Neural progenitor cell (in vitro differentiated cells): ENCODE data around the gene PACS1. TPM values are rescaled to one million over a fixed set of nuclear protein-coding genes. Genes with fewer than 3 reads are reported as not detected.

Experiments
- DNase-seq: peaks from one replicate; pipeline ENCODE4 v3.0.0-alpha.2; 2016; ENCODE audit warnings: low spot score
- H2AFZ ChIP-seq: fragments of 200-600 bp; sonication (generic); replicated peaks from 2 replicates; pipeline ENCODE4 v1.6.1; 2016; ENCODE audit warnings: antibody characterized with exemption
- H3F3A ChIP-seq: fragments of 200-600 bp; sonication (generic); 2 replicates; pipeline ENCODE4 v1.6.1; 2016; ENCODE audit warnings: antibody characterized with exemption, low read depth
- H3K27ac ChIP-seq: fragments of 200-600 bp; sonication (generic); 2 replicates; pipeline ENCODE4 v1.5.1; 2016; ENCODE audit warnings: mild to moderate bottlenecking
- H3K27me3 ChIP-seq: fragments of 200-600 bp; sonication (generic); 2 replicates; pipeline ENCODE4 v1.6.1; 2016; ENCODE audit warnings: mild to moderate bottlenecking, moderate library complexity
- H3K36me3 ChIP-seq: fragments of 200-600 bp; sonication (generic); 2 replicates; pipeline ENCODE4 v1.5.1; 2016
- H3K4me1 ChIP-seq: fragments of 200-600 bp; sonication (generic); 2 replicates; pipeline ENCODE4 v1.6.1; 2016; ENCODE audit warnings: mixed run types
- H3K4me2 ChIP-seq: fragments of 200-600 bp; sonication (generic); 2 replicates; pipeline ENCODE4 v1.6.1; 2016
- H3K4me3 ChIP-seq: fragments of 200-600 bp; sonication (generic); 2 replicates; pipeline ENCODE4 v1.5.1; 2016
- H3K79me2 ChIP-seq: fragments of 200-600 bp; sonication (generic); 2 replicates; pipeline ENCODE4 v1.6.1; 2016; ENCODE audit warnings: low read depth
- H3K9ac ChIP-seq: fragments of 200-600 bp; sonication (generic); 2 replicates; pipeline ENCODE4 v1.6.1; 2016
- H3K9me3 ChIP-seq: fragments of 200-600 bp; sonication (generic); 2 replicates; pipeline ENCODE4 v1.5.1; 2016; ENCODE audit warnings: low read depth
- H4K20me1 ChIP-seq: fragments of 200-600 bp; sonication (generic); 2 replicates; pipeline ENCODE4 v1.6.1; 2016; ENCODE audit warnings: low read depth
- H3K27ac Mint-ChIP-seq: 3 replicates; pipeline ENCODE4 v1.8.0; 2021; ENCODE audit warnings: mixed read lengths
- H3K27me3 Mint-ChIP-seq: 2 replicates; pipeline ENCODE4 v1.8.0; 2022; ENCODE audit warnings: low read depth, mild to moderate bottlenecking, inconsistent platforms, moderate library complexity, mixed read lengths; ENCODE audit not compliant: insufficient read depth
- H3K36me3 Mint-ChIP-seq: 3 replicates; pipeline ENCODE4 v1.8.0; 2021; ENCODE audit warnings: mixed read lengths
- H3K4me1 Mint-ChIP-seq: 3 replicates; pipeline ENCODE4 v1.8.0; 2021; ENCODE audit warnings: mixed read lengths
- H3K4me3 Mint-ChIP-seq: 3 replicates; pipeline ENCODE4 v1.8.0; 2021; ENCODE audit warnings: mild to moderate bottlenecking, moderate library complexity, mixed read lengths
- H3K9me3 Mint-ChIP-seq: 3 replicates; pipeline ENCODE4 v1.8.0; 2020; ENCODE audit warnings: mixed read lengths
- EZH2 ChIP-seq: fragments of 200-600 bp; sonication (generic); IDR thresholded peaks from 2 replicates; pipeline ENCODE4 v1.6.1; 2017; ENCODE audit warnings: antibody characterized with exemption, mild to moderate bottlenecking, moderate library complexity
- EZH2phosphoT487 ChIP-seq: fragments of 200-600 bp; sonication (generic); IDR thresholded peaks from 2 replicates; pipeline ENCODE4 v1.6.1; 2017; ENCODE audit warnings: antibody characterized with exemption
- total RNA-seq: library from RNA; depleted of rRNA; stranded (reverse); fragments of >200 nt; gene quantifications from 2 replicates; pipeline ENCODE4 v1.2.3, GENCODE V29; 2015; ENCODE audit warnings: low replicate concordance
- TF ChIP-seq, protein P1 (sequence below): fragments of 200-600 bp; sonication (generic); IDR thresholded peaks from 2 replicates; pipeline ENCODE4 v1.5.1; 2017; ENCODE audit warnings: antibody characterized with exemption, mild to moderate bottlenecking

PACS1 gene
- total RNA-seq, 1 donor from 2014 or later: 13.4 TPM

DNA sequence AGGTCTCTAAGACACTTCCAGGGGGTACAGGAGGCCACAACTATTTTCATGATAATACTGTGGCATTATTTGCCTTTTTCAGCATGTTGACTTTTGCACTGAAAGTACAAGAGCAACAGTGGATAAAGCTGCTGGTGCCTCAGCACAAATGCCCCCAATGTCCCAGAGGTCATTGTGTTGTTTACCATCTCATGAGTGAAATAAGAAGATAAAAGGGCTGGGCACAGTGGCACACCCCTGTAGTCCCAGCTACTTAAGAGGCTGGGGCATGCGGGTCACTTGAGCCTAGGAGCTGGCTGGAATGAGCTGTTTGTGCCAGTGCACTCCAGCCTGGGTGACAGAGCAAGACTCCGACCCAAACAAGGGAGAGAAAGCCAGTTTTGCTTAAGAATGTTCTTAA lies 125.8 kb downstream of the PACS1 start:
- Histone ChIP-seq H3K27me3 (no peaks in the 10 kb centered on the region), H3K79me2 (no peaks in the 10 kb centered on the region), H3F3A (no peaks in the 10 kb centered on the region), H3K9ac (no peak overlapping the region), H2AFZ (no peak overlapping the region), H3K9me3 (no peaks in the 10 kb centered on the region), H3K4me3 (no peak overlapping the region), H3K36me3 (no peaks in the 10 kb centered on the region), H3K4me2 (no peak overlapping the region), H4K20me1 (no peaks in the 10 kb centered on the region), H3K27ac (no peak overlapping the region), H3K4me1 (no peaks in the 10 kb centered on the region)
- Mint-ChIP-seq H3K4me1 (peaks cover 17% of the 10 kb centered on the region), H3K9me3 (peaks cover 11% of the 10 kb centered on the region), H3K27me3 (peaks cover 6% of the 10 kb centered on the region), H3K4me3 (no peak overlapping the region), H3K36me3 (peaks cover 20% of the 10 kb centered on the region), H3K27ac (no peak overlapping the region)
- DNase-seq: no peak
- no peak for TF ChIP-seq EZH2phosphoT487
- TF ChIP-seq, protein P1, sequence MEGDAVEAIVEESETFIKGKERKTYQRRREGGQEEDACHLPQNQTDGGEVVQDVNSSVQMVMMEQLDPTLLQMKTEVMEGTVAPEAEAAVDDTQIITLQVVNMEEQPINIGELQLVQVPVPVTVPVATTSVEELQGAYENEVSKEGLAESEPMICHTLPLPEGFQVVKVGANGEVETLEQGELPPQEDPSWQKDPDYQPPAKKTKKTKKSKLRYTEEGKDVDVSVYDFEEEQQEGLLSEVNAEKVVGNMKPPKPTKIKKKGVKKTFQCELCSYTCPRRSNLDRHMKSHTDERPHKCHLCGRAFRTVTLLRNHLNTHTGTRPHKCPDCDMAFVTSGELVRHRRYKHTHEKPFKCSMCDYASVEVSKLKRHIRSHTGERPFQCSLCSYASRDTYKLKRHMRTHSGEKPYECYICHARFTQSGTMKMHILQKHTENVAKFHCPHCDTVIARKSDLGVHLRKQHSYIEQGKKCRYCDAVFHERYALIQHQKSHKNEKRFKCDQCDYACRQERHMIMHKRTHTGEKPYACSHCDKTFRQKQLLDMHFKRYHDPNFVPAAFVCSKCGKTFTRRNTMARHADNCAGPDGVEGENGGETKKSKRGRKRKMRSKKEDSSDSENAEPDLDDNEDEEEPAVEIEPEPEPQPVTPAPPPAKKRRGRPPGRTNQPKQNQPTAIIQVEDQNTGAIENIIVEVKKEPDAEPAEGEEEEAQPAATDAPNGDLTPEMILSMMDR: no peak
- TF ChIP-seq EZH2: no peak

DNA sequence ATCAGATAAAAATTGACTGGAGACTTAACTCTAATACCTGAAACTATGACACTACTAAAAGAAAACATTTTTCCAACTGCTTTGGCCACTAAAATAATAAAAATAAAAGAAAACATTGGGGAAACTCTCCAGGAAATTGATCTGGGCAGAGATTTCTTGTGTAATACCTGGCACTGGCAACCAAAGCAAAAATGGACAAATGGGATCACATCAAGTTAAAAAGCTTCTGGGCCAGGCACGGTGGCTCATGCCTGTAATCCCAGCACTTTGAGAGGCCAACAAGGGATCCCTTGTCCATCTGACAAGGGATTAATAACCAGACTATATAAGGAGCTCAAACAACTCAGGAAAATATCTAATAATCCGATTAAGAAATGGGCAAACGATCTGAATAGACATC lies 133.8 kb downstream of the PACS1 start:
- H3F3A ChIP-seq: no peaks in the 10 kb centered on the region
- Mint-ChIP-seq H3K27ac (no peak overlapping the region), H3K27me3 (peaks cover 2% of the 10 kb centered on the region), H3K36me3 (peaks cover 15% of the 10 kb centered on the region), H3K4me1 (peaks cover under 1% of the 10 kb centered on the region), H3K4me3 (no peak overlapping the region), H3K9me3 (peaks cover 40% of the 10 kb centered on the region)
- no peaks in the 10 kb centered on the region for H3K36me3 ChIP-seq
- H3K27me3 ChIP-seq: no peaks in the 10 kb centered on the region
- no peaks in the 10 kb centered on the region for H4K20me1 ChIP-seq
- no peak overlapping the region for H3K4me2 ChIP-seq
- H3K79me2 ChIP-seq: no peaks in the 10 kb centered on the region
- DNase-seq: no peak
- TF ChIP-seq EZH2phosphoT487 (no peak), EZH2 (no peak)
- TF ChIP-seq, protein P1: no peak
- no peaks in the 10 kb centered on the region for H3K4me1 ChIP-seq
- no peak overlapping the region for H2AFZ ChIP-seq
- H3K9ac ChIP-seq: no peak overlapping the region
- no peaks in the 10 kb centered on the region for H3K9me3 ChIP-seq
- no peak overlapping the region for H3K4me3 ChIP-seq
- H3K27ac ChIP-seq: no peak overlapping the region

DNA sequence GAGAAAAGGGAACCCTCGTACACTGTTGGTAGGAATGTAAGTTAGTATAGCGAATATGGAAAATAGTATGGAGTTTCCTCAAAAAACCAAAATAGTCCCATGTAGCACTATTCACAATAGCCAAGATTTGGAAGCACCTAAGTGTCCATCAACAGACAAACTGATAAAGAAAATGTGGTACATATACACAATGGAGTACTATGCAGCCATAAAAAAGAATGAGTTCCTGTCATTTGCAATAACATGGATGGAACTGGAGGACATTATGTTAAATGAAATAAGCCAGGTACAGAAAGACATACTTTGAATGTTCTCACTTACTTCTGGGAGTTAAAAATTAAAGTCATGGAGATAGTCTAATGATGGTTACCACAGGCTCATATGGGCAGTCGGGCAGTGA lies 134.3 kb downstream of the PACS1 start:
- no peak for DNase-seq
- H3K27ac ChIP-seq: no peak overlapping the region
- H3K4me3 ChIP-seq: no peak overlapping the region
- Mint-ChIP-seq H3K27ac (no peak overlapping the region), H3K4me1 (peaks cover 3% of the 10 kb centered on the region), H3K36me3 (peaks cover 13% of the 10 kb centered on the region), H3K4me3 (no peak overlapping the region), H3K9me3 (peaks cover 38% of the 10 kb centered on the region), H3K27me3 (peaks cover 2% of the 10 kb centered on the region)
- TF ChIP-seq, protein P1: no peak
- TF ChIP-seq EZH2: no peak
- no peak for TF ChIP-seq EZH2phosphoT487
- no peak overlapping the region for H3K4me2 ChIP-seq
- no peaks in the 10 kb centered on the region for H3K79me2 ChIP-seq
- no peaks in the 10 kb centered on the region for H3K9me3 ChIP-seq
- no peaks in the 10 kb centered on the region for H3K27me3 ChIP-seq
- no peaks in the 10 kb centered on the region for H4K20me1 ChIP-seq
- H3F3A ChIP-seq: no peaks in the 10 kb centered on the region
- no peak overlapping the region for H2AFZ ChIP-seq
- H3K4me1 ChIP-seq: no peaks in the 10 kb centered on the region
- no peaks in the 10 kb centered on the region for H3K36me3 ChIP-seq
- H3K9ac ChIP-seq: no peak overlapping the region
